Tibial nerve (tissue), 4 donors: ENCODE measurements around the gene ATG101. TPM values are rescaled to one million over a fixed set of nuclear protein-coding genes. Genes with fewer than 3 reads are reported as not detected.

Source experiments
- DNase-seq, 2 donors: peaks; one replicate each; pipeline ENCODE4 v3.0.0-alpha.2; 2019; ENCODE audit warnings: low spot score in 2 of 2
- H3K27ac ChIP-seq, 4 donors: fragments of 200-600 bp; sonication (generic) in 3 of 4; one replicate each; pipeline ENCODE4 v1.5.1; 2017 to 2019; ENCODE audit warnings: mild to moderate bottlenecking in 1 of 4
- H3K27me3 ChIP-seq, 2 donors: fragments of 200-600 bp; sonication (generic) in 1 of 2; one replicate each; pipeline versions ENCODE4 v1.5.1 to v1.6.0; 2017 to 2019
- H3K36me3 ChIP-seq, 3 donors: fragments of 200-600 bp; sonication (generic); one replicate each; pipeline ENCODE4 v1.5.1; 2018 to 2019
- H3K4me1 ChIP-seq, 4 donors: fragments of 200-600 bp; sonication (generic) in 3 of 4; one replicate each; pipeline ENCODE4 v1.5.1; 2017 to 2019
- H3K4me3 ChIP-seq, 4 donors: fragments of 200-600 bp; sonication (generic) in 3 of 4; one replicate each; pipeline ENCODE4 v1.5.1; 2017 to 2019; ENCODE audit warnings: mild to moderate bottlenecking in 1 of 4, moderate library complexity in 1 of 4
- H3K9me3 ChIP-seq, 4 donors: fragments of 200-600 bp; sonication (generic) in 3 of 4; one replicate each; pipeline ENCODE4 v1.5.1; 2017 to 2019
- CTCF ChIP-seq, 5 experiments: fragments of 200-600 bp in 3 of 5; fragments of 450-650 bp in 2 of 5; sonication (generic) in 3 of 5; IDR thresholded peaks; one replicate each; pipeline ENCODE4 v1.5.1; 2016 to 2019; ENCODE audit warnings: antibody characterized with exemption in 5 of 5, mild to moderate bottlenecking in 3 of 5, moderate library complexity in 2 of 5
- EP300 ChIP-seq, 2 donors: sonication (generic); formaldehyde crosslinking; IDR thresholded peaks; one replicate each; pipeline ENCODE4 v1.6.1; 2017; ENCODE audit warnings: antibody characterized with exemption in 2 of 2, mild to moderate bottlenecking in 1 of 2
- POLR2A ChIP-seq, 2 donors: fragments of 450-650 bp; IDR thresholded peaks; one replicate each; pipeline ENCODE4 v1.6.1; 2017; ENCODE audit warnings: antibody characterized with exemption in 2 of 2, mild to moderate bottlenecking in 2 of 2, moderate library complexity in 2 of 2
- WGBS, 2 donors: methylation state at CpG; one replicate each; pipeline ENCODE4 v1.1.5; 2018; 5-methylcytosine and 5-hydroxymethylcytosine counted together
- total RNA-seq, 4 donors: library from RNA; depleted of rRNA; stranded (reverse); fragments of >200 nt; gene quantifications; one replicate each; pipeline ENCODE4 v1.1.0, GENCODE V29; 2016

The ATG101 gene
- total RNA-seq, 4 donors from 2014 or later: 32.6 to 49.6 (median 37.5) TPM

- Histone ChIP-seq H3K27ac (peak overlapping the region; percentile 52 to 88 (median 58)), H3K4me3 (peak overlapping the region; percentile 42 to 68 (median 64)), H3K9me3 (no peaks in the 10 kb centered on the region), H3K27me3 (no peaks in the 10 kb centered on the region), H3K4me1 (peaks cover 0 to 38% (median 18%) of the 10 kb centered on the region in 4 donors), H3K36me3 (no peaks in the 10 kb centered on the region)
- DNase-seq: no peak
- WGBS, 2 donors: 28 to 37% methylated on average over 15 to 19 of the region's 20 CpGs
- TF ChIP-seq CTCF (IDR thresholded peaks at IDR 0.05): no peak
Measured at GRCh38 chr12:52023976-52024688, 45.6 kb upstream of the ATG101 start.

- H3K4me1 ChIP-seq: peaks cover 0 to 38% (median 18%) of the 10 kb centered on the region in 4 donors
- TF ChIP-seq CTCF (IDR thresholded peaks at IDR 0.05) (no peak), POLR2A (IDR thresholded peaks at IDR 0.05) (no peak), EP300 (IDR thresholded peaks at IDR 0.05) (no peak)
- no peaks in the 10 kb centered on the region for H3K9me3 ChIP-seq
- no peak for DNase-seq
- peak overlapping the region; percentile 58 to 89 (median 84) for H3K27ac ChIP-seq
- 72 to 76% methylated on average over 15 of the region's 15 CpGs for WGBS, 2 donors
- H3K27me3 ChIP-seq: no peaks in the 10 kb centered on the region
- peak overlapping the region in 2 of 4 donors; percentile 39 to 44 for H3K4me3 ChIP-seq
- H3K36me3 ChIP-seq: no peaks in the 10 kb centered on the region
Measured at GRCh38 chr12:52024845-52025230, 44.9 kb upstream of the ATG101 start.

- no peak overlapping the region for H3K4me3 ChIP-seq
- H3K4me1 ChIP-seq: peaks cover 0 to 34% (median 18%) of the 10 kb centered on the region in 4 donors
- 55 to 63% methylated on average over 5 of the region's 5 CpGs for WGBS, 2 donors
- H3K36me3 ChIP-seq: no peaks in the 10 kb centered on the region
- no peaks in the 10 kb centered on the region for H3K9me3 ChIP-seq
- H3K27me3 ChIP-seq: no peaks in the 10 kb centered on the region
- peak overlapping the region in 3 of 4 donors; percentile 58 to 88 (median 79) for H3K27ac ChIP-seq
- no peak for DNase-seq
- no peak for TF ChIP-seq POLR2A (IDR thresholded peaks at IDR 0.05)
- no peak for TF ChIP-seq EP300 (IDR thresholded peaks at IDR 0.05)
- no peak for TF ChIP-seq CTCF (IDR thresholded peaks at IDR 0.05)
Measured at GRCh38 chr12:52026263-52026662, 43.5 kb upstream of the ATG101 start.

- Histone ChIP-seq H3K36me3 (no peaks in the 10 kb centered on the region), H3K27ac (peak overlapping the region in 1 of 4 donors; percentile 88), H3K4me1 (peaks cover 4 to 39% (median 20%) of the 10 kb centered on the region in 4 donors), H3K4me3 (no peak overlapping the region), H3K27me3 (no peaks in the 10 kb centered on the region), H3K9me3 (no peaks in the 10 kb centered on the region)
- DNase-seq: no peak
- TF ChIP-seq CTCF (IDR thresholded peaks at IDR 0.05) (no peak), EP300 (IDR thresholded peaks at IDR 0.05) (no peak), POLR2A (IDR thresholded peaks at IDR 0.05) (no peak)
- 70 to 73% methylated on average over 7 to 9 of the region's 12 CpGs for WGBS, 2 donors
Measured at GRCh38 chr12:52027085-52027843, 42.5 kb upstream of the ATG101 start.

GRCh38 chr12:52029685-52030084 is 40.1 kb upstream of the ATG101 start:
- Histone ChIP-seq H3K4me3 (no peak overlapping the region), H3K4me1 (peaks cover 4 to 37% (median 22%) of the 10 kb centered on the region in 4 donors), H3K36me3 (no peaks in the 10 kb centered on the region), H3K9me3 (no peaks in the 10 kb centered on the region), H3K27me3 (no peaks in the 10 kb centered on the region), H3K27ac (peak overlapping the region in 1 of 4 donors; percentile 10)
- 43 to 53% methylated on average over 4 of the region's 4 CpGs for WGBS, 2 donors
- DNase-seq: no peak
- TF ChIP-seq CTCF (IDR thresholded peaks at IDR 0.05): no peak
- TF ChIP-seq EP300 (IDR thresholded peaks at IDR 0.05): no peak
- TF ChIP-seq POLR2A (IDR thresholded peaks at IDR 0.05): no peak
